HG03571 (cell line): ENCODE measurements around the gene OR51B5.
A peak's percentile ranks its signal among the peaks of the same experiment; 100 is the strongest.
"Not testable (repeated sequence)": the region's sequence is repeated elsewhere in the genome, so short reads cannot be mapped to it uniquely, and the experiment has no call there.

ENCODE experiments used
- ATAC-seq: cut with Tn5 transposase; IDR thresholded peaks from one replicate; pipeline ENCODE4 v1.9.1; 2021; ENCODE audit not compliant: unreplicated experiment

Gene OR51B5

GRCh38 chr11:5343474-5344335, at the start of gene OR51B5:
OR51B5 (minus strand) TSS chr11:5343524; CDS start chr11:5343524, 0 bp downstream.
- ATAC-seq = no peak

GRCh38 chr11:5390210-5390609, 46.9 kb upstream of the OR51B5 start:
- no peak for ATAC-seq

GRCh38 chr11:5384335-5384734, 41.0 kb upstream of the OR51B5 start:
- ATAC-seq = no peak

- ATAC-seq = no peak
Observed at GRCh38 chr11:5383576-5383975, 40.3 kb upstream of the OR51B5 start, which contains the start of gene OR51M1. OR51M1 (plus strand) TSS chr11:5383812; CDS start chr11:5389399, 5,587 bp downstream.

- no peak for ATAC-seq
Observed at GRCh38 chr11:5380740-5381342, 37.5 kb upstream of the OR51B5 start.

GRCh38 chr11:5369789-5370188, 26.5 kb upstream of the OR51B5 start:
- ATAC-seq = peak; percentile 64

- peak; percentile 69 for ATAC-seq
Observed at GRCh38 chr11:5368502-5369043, 25.2 kb upstream of the OR51B5 start.

- ATAC-seq = no peak
Observed at GRCh38 chr11:5367448-5368074, 24.2 kb upstream of the OR51B5 start.

GRCh38 chr11:5366856-5367255, 23.5 kb upstream of the OR51B5 start:
- no peak for ATAC-seq

GRCh38 chr11:5366365-5366764, 23.0 kb upstream of the OR51B5 start:
- not testable (repeated sequence) for ATAC-seq

- ATAC-seq = no peak
Observed at GRCh38 chr11:5364214-5364613, 20.9 kb upstream of the OR51B5 start.

GRCh38 chr11:5363679-5364078, 20.4 kb upstream of the OR51B5 start:
- no peak for ATAC-seq

- no peak for ATAC-seq
Observed at GRCh38 chr11:5362017-5362625, 18.8 kb upstream of the OR51B5 start.

- ATAC-seq = not testable (repeated sequence)
Observed at GRCh38 chr11:5356031-5356430, 12.7 kb upstream of the OR51B5 start.

- ATAC-seq = no peak
Observed at GRCh38 chr11:5351208-5351607, 7.9 kb upstream of the OR51B5 start, which contains the start of gene OR51B6. OR51B6 (plus strand) TSS chr11:5351508; CDS start chr11:5351508, 0 bp downstream.

GRCh38 chr11:5349550-5349949, 6.2 kb upstream of the OR51B5 start:
- ATAC-seq = no peak

GRCh38 chr11:5348551-5349194, 5.3 kb upstream of the OR51B5 start:
- no peak for ATAC-seq

GRCh38 chr11:5345831-5346230, 2.5 kb upstream of the OR51B5 start:
- ATAC-seq = no peak

GRCh38 chr11:5339771-5340322, 3.5 kb downstream of the OR51B5 start:
- ATAC-seq = peak; percentile 81

- not testable (repeated sequence) for ATAC-seq
Observed at GRCh38 chr11:5337253-5337652, 6.1 kb downstream of the OR51B5 start.
